ENCODE data around the gene GLI2.

Gene GLI2

DNA sequence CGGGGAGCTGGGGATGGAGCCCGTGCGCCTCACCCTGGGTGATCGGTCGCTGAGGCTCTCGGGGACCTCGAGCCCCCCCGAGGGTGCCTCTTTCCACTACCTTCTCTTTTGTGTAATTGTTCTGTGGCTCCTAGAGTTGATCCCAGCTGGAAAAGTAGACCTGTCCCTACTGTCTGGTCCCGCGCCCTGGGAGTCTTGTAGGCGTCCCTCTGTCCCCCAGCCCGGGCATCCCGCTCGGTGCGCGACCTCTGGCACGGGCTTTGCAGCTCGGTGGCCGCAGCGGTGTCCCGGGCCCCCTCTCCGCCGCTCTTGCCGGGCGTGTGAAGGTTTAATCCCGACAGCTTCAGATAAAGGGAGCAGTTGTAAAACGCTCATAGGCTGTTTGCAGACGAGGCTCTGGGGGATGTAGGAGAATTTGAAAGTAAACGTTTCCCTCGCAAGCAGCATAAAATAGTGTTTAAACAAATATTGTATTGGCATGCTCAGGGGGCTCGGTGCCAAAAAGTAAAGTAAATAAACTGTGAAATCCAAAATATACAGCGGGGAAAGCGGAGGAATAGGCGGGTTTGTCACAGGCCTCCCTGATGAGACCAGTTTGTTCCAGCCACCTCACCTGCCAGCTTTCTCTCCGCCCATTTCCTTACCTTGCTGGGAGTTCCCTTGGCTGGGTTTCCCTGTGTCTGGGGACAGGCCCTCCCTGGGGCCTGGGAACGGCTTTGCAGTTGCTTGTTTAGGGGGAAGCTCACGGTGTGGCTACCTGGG lies 1.9 kb downstream of the GLI2 start:
- DNase-seq (ENCODE audit: low read depth in 4 of 4, low spot score in 1 of 4): no peak

DNA sequence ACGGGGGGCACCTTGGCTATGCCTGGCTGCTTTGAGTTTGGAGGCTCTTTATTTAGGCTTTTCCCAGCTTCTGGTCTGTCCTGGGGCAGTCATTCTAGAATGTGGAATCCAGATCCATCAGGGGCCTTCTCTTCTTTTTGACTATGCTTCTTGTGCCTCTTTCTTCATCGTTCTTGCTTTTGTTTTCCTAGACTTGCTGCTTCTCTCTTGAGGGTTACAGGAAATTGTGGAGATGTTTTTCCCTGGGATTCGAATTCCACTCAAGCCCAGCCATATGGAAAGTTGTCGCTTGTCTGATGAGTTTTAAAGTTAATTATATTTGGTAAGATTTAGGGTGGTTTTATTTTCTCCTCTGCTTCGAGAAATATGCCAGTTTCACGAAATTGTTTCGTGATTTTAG lies 2.4 kb downstream of the GLI2 start:
- DNase-seq (ENCODE audit: low read depth in 4 of 4, low spot score in 1 of 4): no peak

DNA sequence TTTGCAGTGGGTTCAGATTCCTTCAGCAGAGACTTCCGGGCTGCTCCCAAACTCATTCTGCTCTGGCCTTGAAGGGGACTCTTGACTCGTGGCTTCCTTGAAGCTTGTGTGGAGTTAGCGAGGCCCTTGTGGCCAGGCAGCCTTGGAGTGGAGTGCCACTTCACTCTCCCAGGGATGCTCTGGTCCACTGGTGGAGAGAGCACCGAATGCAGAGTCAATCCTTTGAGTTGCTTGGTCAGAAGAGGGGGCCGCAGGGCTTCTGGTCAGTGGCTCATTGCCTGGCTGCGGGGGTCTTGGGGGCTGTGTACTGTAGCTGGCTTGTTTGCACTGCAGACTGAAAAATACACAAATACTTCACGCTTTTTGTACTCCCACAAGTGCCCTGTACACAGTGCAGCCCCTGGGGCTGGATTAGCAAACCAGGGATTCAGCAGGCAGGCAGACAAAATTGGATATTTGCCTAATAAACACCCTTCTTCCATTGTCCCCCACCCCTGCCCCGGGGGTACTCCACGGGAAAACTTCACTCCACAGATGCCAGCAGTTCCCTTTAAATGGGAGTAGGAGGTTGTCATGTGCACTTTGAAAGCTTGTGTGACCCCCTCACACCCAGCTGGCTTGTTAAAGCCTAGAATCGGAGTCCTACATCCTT lies 3.2 kb downstream of the GLI2 start:
- no peak for DNase-seq (ENCODE audit: low read depth in 4 of 4, low spot score in 1 of 4)

DNA sequence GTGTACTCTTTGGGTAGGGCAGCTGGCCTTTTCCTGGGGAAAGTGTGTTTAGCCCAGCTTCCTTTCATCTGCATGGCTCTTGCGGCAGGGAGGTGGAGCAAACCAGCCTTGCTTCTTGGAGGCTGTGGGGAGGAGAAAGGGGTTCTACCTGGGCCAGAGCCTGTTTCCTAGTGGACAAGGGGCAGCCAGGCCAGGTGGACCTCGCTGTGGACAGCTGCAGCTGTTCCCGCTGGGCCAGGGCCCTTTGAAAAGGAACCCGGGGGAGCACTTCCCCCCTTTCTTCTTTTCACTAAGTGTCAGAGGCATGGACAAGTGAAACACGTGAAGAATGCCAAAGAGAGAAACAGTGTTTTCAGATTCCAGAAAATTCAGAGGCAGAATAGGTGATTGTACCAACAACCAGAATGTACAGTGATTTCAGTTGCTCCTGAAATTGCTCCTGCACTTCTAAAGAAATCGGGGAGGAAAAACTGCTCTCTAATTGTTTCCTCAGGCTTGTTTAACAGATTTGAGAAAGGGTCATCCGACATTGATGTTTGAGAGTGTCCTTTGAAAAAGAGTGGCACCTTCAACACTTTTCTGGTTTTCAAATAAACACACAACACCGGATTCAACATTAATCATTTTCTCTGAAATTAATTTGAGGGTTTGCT lies 3.9 kb downstream of the GLI2 start:
- no peak for DNase-seq (ENCODE audit: low read depth in 4 of 4, low spot score in 1 of 4)

DNA sequence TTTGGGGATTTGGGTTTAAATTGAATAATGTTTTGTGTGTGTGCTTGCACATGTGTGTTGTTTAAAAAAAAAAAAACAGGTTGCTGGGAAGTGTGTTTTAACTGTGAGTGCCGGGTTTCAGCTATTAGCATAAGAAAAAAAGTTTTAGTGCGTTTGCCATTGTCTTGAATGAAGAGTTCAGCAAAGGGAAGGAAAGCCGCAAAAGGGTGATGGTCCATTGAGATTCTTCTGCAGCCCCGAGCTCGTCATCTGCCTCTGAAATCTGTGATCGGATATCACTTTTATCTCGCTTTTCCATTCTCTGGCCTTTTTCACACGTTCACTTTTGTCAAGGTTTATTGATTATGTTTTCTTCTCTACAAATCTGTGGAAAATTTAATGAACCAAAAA lies 4.7 kb downstream of the GLI2 start:
- no peak for DNase-seq (ENCODE audit: low read depth in 4 of 4, low spot score in 1 of 4)

DNA sequence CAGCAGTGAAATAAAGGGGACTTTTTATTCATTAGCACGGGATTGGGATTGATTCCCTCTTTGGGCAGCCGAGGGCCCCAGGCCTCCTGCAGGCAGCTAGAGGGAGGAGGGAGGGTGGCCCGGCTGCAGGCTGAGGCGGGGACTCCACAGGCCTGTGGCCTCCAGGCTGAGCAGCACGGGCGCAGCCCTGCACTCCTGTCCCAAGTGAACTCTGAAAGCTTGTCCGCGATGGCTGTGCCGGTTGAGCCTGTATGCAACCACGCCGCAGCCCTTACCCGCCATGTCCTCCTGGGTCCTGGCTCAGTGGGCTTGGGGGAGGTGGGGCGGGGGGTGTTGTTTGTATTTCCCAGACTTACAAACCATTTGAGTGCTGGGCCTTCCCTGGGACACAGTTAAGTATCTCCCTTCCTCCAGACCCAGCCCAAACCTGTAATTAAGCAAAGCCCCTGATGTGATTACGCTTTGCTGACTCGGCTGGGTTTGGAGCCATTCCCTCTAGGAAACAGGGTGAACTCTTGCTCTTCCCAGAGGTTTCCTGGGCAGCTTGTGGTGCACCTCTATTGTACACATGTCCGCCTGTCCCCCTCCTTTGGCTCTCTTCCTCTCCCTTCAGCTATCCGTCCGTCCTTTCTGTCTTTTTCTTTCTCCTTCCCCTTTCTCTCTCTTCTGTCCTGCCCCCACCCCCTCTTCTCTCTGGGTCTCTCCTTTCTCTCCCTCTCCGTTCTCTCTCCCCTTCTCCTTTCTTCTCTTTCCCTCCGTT lies 5.3 kb downstream of the GLI2 start:
- DNase-seq (ENCODE audit: low read depth in 4 of 4, low spot score in 1 of 4): no peak

DNA sequence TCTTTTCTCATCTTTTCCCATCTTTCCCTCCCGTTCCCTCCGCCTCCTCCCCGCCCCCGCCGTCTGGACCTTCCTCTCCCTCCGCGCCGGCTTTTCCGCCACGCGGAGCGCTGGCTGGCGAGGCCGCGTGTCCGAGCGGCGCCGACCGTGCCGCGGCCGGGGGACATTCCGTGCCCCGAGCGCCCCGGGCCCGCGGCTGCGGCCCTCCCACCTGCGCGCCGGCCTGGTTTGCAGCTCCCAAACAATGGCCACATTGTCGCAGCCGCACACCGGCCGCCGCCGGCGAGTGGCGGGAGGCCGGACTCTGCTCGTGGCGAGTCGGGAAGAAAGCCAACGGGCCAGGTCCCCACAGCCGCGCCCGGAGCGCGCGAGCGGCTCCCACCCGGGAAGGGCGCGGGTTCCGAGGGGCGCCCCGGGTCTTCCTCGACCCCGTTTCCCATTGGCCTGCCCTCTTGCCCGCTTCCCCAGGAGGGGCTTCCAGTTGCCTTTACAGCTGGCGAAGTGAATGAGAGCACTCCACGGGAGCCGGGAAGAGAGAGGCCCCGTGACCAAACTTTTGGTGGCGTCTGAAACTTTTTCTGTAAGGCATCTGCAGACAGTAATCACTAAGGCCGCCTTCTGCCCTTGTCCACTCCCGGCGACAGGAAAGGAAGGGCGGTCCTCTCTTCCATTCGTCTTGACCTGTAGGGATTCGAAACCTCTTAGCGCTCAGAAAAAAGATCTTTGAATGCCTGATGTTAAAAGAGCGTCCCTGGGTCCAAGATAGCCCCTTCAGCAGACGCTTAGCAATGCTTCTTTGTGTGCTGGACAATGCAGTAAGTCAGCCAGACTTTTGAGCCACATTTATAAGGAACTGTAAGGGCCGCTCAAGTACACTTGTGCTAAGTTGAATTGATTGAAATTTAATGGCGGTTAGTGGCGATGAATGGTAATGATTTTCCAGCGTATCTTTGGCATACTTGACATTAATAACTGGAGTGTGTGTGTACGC lies 6.2 kb downstream of the GLI2 start:
- DNase-seq (ENCODE audit: low read depth in 4 of 4, low spot score in 1 of 4): no peak

DNA sequence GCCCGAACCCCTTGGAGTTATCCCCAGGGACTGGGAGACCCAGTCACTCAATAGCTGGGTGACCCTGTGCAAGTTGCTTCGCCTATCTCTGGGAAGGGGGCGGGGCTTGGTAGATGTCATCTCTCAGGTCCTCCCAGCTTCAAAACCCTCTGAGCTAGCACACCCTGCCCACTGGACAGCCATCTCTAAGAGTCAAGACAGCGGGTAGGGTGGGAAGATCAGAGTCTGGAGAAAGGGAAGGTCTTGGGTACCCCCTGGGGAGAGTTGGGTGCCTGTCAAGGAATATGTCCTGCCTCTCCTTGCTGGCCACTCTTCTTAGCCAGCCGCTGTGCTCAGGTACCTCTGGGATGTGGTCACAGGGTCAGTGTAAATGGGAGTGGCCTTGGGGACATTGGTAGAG lies 8.0 kb downstream of the GLI2 start:
- DNase-seq (ENCODE audit: low read depth in 4 of 4, low spot score in 1 of 4): no peak

DNA sequence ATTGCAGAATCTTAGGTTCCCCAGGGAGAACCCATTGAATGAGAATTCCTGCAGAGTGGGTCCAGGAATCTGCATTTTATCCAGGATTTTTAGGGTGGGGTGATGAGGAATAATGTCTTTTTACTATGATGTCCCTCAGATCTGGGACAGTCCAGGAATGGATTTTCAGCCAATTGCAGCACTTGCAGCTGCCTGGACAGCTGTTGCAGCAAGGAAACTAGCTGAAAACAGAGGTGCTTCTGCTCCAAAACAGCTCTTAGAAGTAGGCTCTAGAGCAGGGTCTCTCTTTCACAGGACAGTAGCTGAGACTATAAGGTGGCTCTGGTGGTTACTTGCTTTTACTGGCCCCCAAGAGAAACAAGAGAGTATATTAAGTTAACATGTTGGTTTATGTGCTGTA lies 9.1 kb downstream of the GLI2 start:
- DNase-seq (ENCODE audit: low read depth in 4 of 4, low spot score in 1 of 4): no peak

DNA sequence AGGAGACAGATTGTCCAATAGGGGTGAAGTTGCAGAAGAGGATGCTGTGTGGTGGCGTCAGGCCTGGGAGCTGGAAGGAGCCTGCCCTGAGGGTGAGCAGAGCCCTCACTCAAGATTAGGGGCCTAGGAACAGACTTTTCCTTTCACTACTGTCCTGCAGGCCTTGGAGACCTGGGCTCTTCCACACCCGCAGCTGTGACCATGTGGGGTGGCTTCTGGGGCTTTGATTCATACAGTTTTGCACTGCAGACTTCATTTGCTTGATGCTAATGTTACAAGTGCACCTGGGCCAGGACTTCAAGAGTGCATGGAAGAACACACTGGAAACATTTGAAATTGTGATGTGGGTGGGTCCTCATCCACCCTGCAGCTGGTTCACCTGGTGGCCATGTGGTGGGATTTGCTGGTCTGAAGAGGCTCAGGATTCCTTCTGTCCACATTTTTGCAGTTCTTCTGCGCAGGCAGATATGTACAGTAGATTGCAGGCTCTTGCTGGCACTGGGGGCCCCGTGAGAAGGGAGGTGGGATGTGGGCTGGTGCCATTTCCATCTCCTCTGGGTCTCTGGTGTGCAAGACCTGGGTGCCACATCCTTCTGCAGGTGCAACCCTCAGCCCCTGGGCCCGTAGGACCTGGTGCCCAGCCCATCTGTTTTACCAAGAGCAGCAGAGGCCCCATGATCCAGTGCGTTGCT lies 9.9 kb downstream of the GLI2 start:
- no peak for DNase-seq (ENCODE audit: low read depth in 4 of 4, low spot score in 1 of 4)

DNA sequence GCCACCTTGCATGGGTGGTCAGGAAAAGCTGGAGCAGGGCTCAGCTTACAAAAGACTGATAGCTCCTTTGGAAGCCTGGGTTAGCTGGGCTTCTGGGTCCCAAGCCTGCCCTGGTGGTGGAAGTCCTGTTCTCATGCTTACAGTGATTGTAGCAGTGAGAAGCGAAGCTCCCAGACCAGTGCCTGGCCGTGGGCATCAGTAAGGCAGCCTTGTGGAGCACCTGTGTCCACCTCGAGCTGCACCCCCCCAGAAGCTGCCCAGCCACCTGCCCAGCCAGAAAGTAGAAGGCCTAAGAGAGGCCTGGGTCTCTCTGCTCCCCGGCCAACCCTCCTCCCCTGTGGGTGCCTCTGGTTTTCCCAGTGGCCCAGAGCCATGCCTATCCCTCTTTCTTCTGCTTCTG lies 10.5 kb downstream of the GLI2 start:
- no peak for DNase-seq (ENCODE audit: low read depth in 4 of 4, low spot score in 1 of 4)

DNA sequence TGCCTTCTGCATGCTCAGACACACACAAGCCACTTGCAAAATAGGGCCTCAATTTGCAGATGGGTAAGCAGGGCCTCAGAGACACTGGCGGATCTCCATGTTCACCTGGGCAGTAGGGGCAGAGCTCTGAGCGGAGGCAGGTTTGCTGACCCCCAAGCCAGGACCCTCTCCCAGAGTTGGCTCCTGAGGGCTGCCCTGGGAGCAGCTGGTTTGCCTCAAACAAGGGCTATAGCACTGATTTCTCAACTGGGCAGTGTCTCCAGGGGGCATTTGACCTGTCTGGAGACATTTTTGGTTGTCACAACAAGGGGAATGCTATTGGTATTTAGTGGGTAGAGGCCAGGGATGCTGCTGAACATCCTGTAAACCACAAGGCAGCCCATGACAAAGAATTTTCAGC lies 11.6 kb downstream of the GLI2 start:
- DNase-seq (ENCODE audit: low read depth in 4 of 4, low spot score in 1 of 4): no peak

DNA sequence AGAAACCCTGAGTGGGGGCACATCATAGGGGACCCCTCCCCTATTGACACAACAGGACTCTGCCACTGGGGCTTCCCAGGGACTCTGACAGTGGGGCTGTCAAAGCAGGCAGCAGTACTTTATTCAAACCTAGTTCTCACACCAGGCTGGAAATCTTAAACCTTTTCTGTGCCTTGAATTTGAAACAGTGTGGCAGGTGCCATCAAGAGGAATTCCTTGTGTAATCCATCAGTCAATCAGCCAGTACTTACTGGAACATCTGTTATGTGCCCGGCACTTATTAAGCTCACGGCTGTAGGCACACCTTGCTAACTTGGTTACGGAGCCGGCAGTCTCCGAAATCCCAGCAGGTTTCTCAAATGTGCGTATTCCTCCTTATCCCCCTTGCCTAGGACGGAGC lies 12.0 kb downstream of the GLI2 start:
- no peak for DNase-seq (ENCODE audit: low read depth in 4 of 4, low spot score in 1 of 4)

DNA sequence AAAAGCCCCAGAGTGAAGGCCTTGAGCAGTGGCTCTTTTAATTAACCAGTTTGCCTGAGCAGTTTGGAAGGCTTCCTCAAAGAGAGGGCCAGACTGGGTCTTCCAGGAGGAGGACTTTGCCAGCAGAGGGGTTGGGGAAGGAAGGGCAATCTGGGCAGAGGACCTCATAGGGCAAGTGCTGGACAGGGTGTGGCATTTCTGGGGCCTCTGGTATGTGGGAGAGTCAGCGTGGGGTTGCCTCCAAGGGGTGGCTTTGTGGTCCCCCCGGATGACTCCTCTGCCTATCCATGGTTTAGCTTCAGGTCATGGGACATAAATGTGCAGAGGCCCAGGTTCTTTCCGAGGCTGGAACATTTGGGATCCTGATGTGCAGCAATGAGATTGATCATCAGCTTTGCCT lies 12.6 kb downstream of the GLI2 start:
- DNase-seq (ENCODE audit: low read depth in 4 of 4, low spot score in 1 of 4): no peak

DNA sequence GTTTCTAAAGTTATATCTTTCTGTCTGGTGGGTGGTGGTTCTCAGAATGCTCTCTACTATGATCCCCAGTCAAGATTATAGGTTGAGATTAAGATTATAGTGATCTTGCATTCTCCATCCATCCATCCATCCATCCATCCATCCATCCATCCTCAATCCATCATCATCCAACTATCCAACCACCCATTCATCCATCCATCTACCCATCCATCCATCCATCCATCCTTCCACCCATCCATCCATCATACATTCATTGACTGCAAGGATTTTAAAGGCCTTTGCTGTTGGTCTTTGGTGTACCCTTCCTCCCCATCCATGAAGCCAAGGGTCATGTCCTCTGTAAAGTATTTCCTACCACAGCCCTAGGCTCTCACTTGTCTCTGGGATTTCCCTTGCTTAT lies 13.1 kb downstream of the GLI2 start:
- no peak for DNase-seq (ENCODE audit: low read depth in 4 of 4, low spot score in 1 of 4)

DNA sequence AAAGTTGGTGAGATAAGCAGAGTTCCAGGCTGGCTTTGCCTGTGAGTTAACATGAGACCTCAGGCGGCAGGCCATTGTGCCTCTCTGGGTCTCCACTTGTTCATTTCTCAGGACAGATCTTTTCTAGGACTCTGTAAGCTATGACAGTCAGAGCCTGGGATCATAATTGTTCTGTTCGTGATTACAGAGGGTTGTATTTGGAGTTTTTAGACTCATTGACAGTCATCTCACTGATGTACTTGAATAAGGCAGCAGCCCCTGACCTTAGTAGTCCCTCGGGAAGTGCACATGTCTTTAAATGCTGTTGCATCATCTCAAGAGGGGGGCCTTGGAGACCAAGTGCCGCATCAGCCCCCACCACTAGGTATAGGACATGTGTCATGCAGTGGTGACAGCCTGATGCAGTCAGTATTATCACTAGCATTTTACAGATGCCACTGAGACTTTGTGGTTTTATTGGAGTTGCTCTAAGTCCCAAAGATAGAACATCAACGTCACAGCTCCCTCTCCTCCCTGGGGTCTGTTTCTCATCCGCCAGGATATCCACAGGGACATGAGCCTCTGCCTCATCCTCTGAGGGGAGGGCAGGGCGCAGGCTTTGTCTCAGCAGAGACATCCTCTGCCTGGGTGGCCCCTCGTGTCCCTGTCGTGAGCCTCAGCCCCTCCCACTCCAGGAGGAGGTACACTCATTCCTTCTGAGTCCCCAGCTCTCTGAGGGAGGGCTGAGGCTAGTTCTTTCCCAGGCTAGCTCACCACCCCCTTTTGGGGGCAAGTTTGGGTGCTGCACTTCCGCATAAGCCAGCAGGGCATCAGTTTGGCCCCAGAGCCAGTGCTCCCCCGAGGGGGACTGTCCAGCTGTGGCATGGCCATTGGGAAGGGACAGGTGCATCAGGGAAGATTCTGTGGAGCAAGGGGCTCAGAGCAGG lies 14.1 kb downstream of the GLI2 start:
- no peak for DNase-seq (ENCODE audit: low read depth in 4 of 4, low spot score in 1 of 4)

DNA sequence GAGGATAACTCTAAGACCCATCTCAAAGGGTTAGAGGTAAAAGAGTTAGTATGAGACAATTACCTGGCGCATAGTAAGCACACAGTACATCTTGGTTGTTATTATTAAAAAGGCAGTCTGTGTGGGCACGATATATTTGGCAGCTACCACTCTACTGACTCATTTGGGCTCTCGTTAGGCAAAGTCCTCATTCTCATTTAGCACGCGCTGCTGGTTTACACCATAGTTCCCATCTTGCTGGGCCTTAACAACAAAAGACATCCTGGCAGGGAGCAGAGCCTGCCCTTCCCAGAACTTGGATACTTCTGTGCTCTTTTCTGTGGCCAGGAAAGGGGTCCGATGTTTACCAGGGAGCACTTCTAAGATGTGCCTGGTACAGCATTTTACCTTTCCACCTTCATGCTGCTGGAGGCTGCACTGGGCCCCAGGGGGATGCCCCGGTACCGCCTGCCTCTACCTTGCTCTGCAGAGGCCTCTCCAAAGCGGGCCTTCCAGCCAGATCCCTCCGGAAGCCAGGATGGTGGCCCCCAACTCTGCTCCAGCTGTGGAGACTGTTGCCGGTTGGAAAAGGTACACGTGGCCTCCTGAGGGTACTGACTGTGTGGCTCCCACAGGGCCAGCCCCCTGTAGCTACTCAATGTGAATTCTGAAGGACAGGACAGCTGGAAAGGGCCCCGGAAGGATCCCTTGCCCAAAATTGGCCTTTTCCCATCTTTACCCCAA lies 15.0 kb downstream of the GLI2 start:
- DNase-seq (ENCODE audit: low read depth in 4 of 4, low spot score in 1 of 4): no peak

DNA sequence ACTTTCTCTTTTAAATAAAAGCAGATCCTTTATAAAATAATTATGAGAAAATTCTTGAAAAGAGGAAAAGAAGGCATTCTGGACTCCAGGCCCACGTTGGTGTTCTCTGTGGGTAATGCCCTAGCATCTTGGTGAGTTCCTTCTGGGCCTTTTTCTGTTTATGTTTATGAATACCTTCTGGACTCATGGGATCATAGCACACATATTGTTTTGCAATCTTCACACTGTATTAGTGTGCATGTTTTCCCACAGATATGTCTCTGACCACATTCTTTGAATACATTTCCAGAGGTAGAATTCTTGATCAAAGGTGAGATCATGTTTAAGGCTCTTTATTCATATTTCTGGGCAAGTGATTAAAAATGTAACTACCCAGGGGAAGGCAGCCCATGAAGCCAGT lies 15.9 kb downstream of the GLI2 start:
- no peak for DNase-seq (ENCODE audit: low read depth in 4 of 4, low spot score in 1 of 4)

All from stimulated activated CD4-positive, alpha-beta T cell treated with anti-CD3 and anti-CD28 coated beads, Interleukin-1b, Interleukin-23, amount 100 ng/mL, for 24 hours (primary cell).